HCT116 (cell line): ENCODE measurements around the gene CASP10. TPM values are rescaled to one million over a fixed set of nuclear protein-coding genes. Genes with fewer than 3 reads are reported as not detected.

Experiments used
- ATAC-seq: fragments of 200-7000 bp; cut with Tn5 transposase; 2 replicates; pipeline ENCODE4 v1.9.1; 2020; ENCODE audit warnings: mild to moderate bottlenecking, moderate library complexity
- BruUV-seq: library from RNA; stranded (reverse); fragments of 400-500 nt; replicated peaks from 2 replicates; lab custom pipeline; 2021; lab: Mats Ljungman, UMichigan
- CTCF ChIA-PET: fragments of 300-600 bp; sonication (Branson Sonifier 250); formaldehyde crosslinking; loops from one replicate; lab custom pipeline; 2021; ENCODE audit warnings: antibody characterized with exemption; lab: Charles Lee
- POLR2A ChIA-PET: fragments of 300-600, 350-600 bp; sonication (Branson Sonifier 250); formaldehyde crosslinking; loops from one replicate; lab custom pipeline; 2021; ENCODE audit warnings: antibody characterized with exemption; lab: Charles Lee
- RAD21 ChIA-PET, 2 experiments: fragments of 300-600 bp; sonication (Branson Sonifier 250); formaldehyde crosslinking; loops; one replicate each; lab custom pipeline; 2023; ENCODE audit warnings: low total read pairs in 2 of 2; ENCODE audit not compliant: uncharacterized antibody in 2 of 2, unreplicated experiment in 2 of 2, low non-redundant PET in 1 of 2; lab: Charles Lee
- DNase-seq: peaks from one replicate; pipeline ENCODE4 v3.0.0-alpha.2; 2010; ENCODE audit warnings: low read depth, low spot score
- H2AFZ ChIP-seq: fragments of 200-600 bp; shearing (Covaris generic), sonication (generic); 2 replicates; pipeline ENCODE4 v1.6.1; 2017; ENCODE audit warnings: low read depth, mixed run types, mixed read lengths, antibody characterized with exemption, low read length; ENCODE audit not compliant: poor library complexity, severe bottlenecking
- H3K27ac ChIP-seq: 2 replicates; pipeline ENCODE4 v1.5.1; 2012; ENCODE audit warnings: low read depth, low read length
- H3K27me3 ChIP-seq: fragments of 200-600 bp; sonication (generic); 2 replicates; pipeline ENCODE4 v1.6.1; 2016; ENCODE audit warnings: mixed run types, low read length, mixed read lengths; ENCODE audit not compliant: insufficient read depth
- H3K36me3 ChIP-seq, 2 experiments: fragments of 200-500 bp in 1 of 2; fragments of 200-600 bp in 1 of 2; sonication (Bioruptor generic) in 1 of 2; sonication (generic) in 1 of 2; 2 replicates each; pipeline versions ENCODE4 v1.5.1 to v1.6.1; 2014 to 2016; ENCODE audit warnings: low read length in 2 of 2, inconsistent platforms in 1 of 2, mixed read lengths in 1 of 2, mixed run types in 1 of 2; ENCODE audit not compliant: insufficient read depth in 2 of 2, control insufficient read depth in 1 of 2
- H3K4me1 ChIP-seq, 2 experiments: fragments of 200-600 bp in 1 of 2; sonication (generic) in 1 of 2; 2 replicates each; pipeline versions ENCODE4 v1.5.1 to v1.6.1; 2012 to 2017; ENCODE audit warnings: low read length in 2 of 2, inconsistent platforms in 1 of 2, mild to moderate bottlenecking in 1 of 2, mixed read lengths in 1 of 2, mixed run types in 1 of 2, moderate library complexity in 1 of 2; ENCODE audit not compliant: insufficient read depth in 2 of 2, control insufficient read depth in 1 of 2
- H3K4me2 ChIP-seq: fragments of 200-600 bp; sonication (generic); 2 replicates; pipeline ENCODE4 v1.6.1; 2017; ENCODE audit warnings: mixed run types, low read length, mixed read lengths
- H3K4me3 ChIP-seq, 2 experiments: fragments of 200-600 bp in 1 of 2; sonication (generic) in 1 of 2; replicated peaks in 1 of 2; 2 replicates each; pipeline ENCODE4 v1.5.1; 2011 to 2016; ENCODE audit warnings: low read length in 2 of 2, control low read depth in 1 of 2, low read depth in 1 of 2, mild to moderate bottlenecking in 1 of 2, mixed read lengths in 1 of 2, mixed run types in 1 of 2
- H3K79me2 ChIP-seq: fragments of 200-600 bp; sonication (generic); 2 replicates; pipeline ENCODE4 v1.6.1; 2017; ENCODE audit warnings: mild to moderate bottlenecking, mixed run types, low read length, moderate library complexity, mixed read lengths; ENCODE audit not compliant: insufficient read depth
- H3K9ac ChIP-seq: fragments of 200-600 bp; sonication (generic); 2 replicates; pipeline ENCODE4 v1.6.1; 2016; ENCODE audit warnings: low read length, mixed read lengths
- H3K9me2 ChIP-seq: fragments of 200-600 bp; sonication (generic), shearing (Covaris generic); 2 replicates; pipeline ENCODE4 v1.6.1; 2017; ENCODE audit warnings: mixed run types, mild to moderate bottlenecking, moderate library complexity; ENCODE audit not compliant: insufficient read depth
- H3K9me3 ChIP-seq, 2 experiments: fragments of 200-500 bp in 1 of 2; fragments of 200-600 bp in 1 of 2; sonication (Bioruptor generic) in 1 of 2; sonication (generic) in 1 of 2; 2 replicates each; pipeline ENCODE4 v1.6.1; 2014 to 2017; ENCODE audit warnings: low read length in 2 of 2, mixed read lengths in 2 of 2, inconsistent platforms in 1 of 2, low read depth in 1 of 2, mild to moderate bottlenecking in 1 of 2, mixed run types in 1 of 2, moderate library complexity in 1 of 2; ENCODE audit not compliant: control insufficient read depth in 1 of 2, insufficient read depth in 1 of 2
- H4K20me1 ChIP-seq: fragments of 200-600 bp; sonication (generic), shearing (Covaris generic); 2 replicates; pipeline ENCODE4 v1.6.1; 2017; ENCODE audit warnings: mixed run types, mild to moderate bottlenecking, moderate library complexity; ENCODE audit not compliant: insufficient read depth
- CBX3 ChIP-seq: IDR thresholded peaks from 2 replicates; pipeline ENCODE4 v1.6.1; 2012; ENCODE audit warnings: low read depth
- CEBPB ChIP-seq: IDR thresholded peaks from 2 replicates; pipeline ENCODE4 v1.6.1; 2012; ENCODE audit warnings: low read depth
- EGR1 ChIP-seq: IDR thresholded peaks from 2 replicates; pipeline ENCODE4 v1.6.1; 2012; ENCODE audit warnings: low read depth
- ELF1 ChIP-seq: IDR thresholded peaks from 2 replicates; pipeline ENCODE4 v1.6.1; 2012; ENCODE audit warnings: low read depth, borderline replicate concordance
- EZH2 ChIP-seq: fragments of 200-600 bp; sonication (generic); IDR thresholded peaks from 2 replicates; pipeline ENCODE4 v1.6.1; 2017; ENCODE audit warnings: antibody characterized with exemption, mixed run types
- EZH2phosphoT487 ChIP-seq: fragments of 200-600 bp; IDR thresholded peaks from 2 replicates; pipeline ENCODE4 v1.6.1; 2018; ENCODE audit warnings: antibody characterized with exemption, borderline replicate concordance
- FOSL1 ChIP-seq: IDR thresholded peaks from 2 replicates; pipeline ENCODE4 v1.6.1; 2012; ENCODE audit warnings: low read depth
- JUND ChIP-seq: IDR thresholded peaks from 2 replicates; pipeline ENCODE4 v1.6.1; 2012
- POLR2AphosphoS5 ChIP-seq: IDR thresholded peaks from 2 replicates; pipeline ENCODE4 v1.6.1; 2011; ENCODE audit warnings: mild to moderate bottlenecking, low read depth, low read length, moderate library complexity
- RAD21 ChIP-seq: IDR thresholded peaks from 2 replicates; pipeline ENCODE4 v1.6.1; 2012; ENCODE audit warnings: low read depth, mild to moderate bottlenecking
- SIN3A ChIP-seq: IDR thresholded peaks from 2 replicates; pipeline ENCODE4 v1.6.1; 2012; ENCODE audit warnings: low read depth
- SP1 ChIP-seq: IDR thresholded peaks from 2 replicates; pipeline ENCODE4 v1.6.1; 2012; ENCODE audit warnings: low read depth
- SRF ChIP-seq: IDR thresholded peaks from 2 replicates; pipeline ENCODE4 v1.6.1; 2012; ENCODE audit warnings: low read depth
- TCF7L2 ChIP-seq: IDR thresholded peaks from 2 replicates; pipeline ENCODE4 v1.7.0; 2011; ENCODE audit warnings: borderline replicate concordance, inconsistent platforms; ENCODE audit not compliant: insufficient read depth, insufficient read length; ENCODE audit errors: extremely low read depth
- YY1 ChIP-seq: IDR thresholded peaks from 2 replicates; pipeline ENCODE4 v1.6.1; 2011; ENCODE audit warnings: low read length, low read depth, moderate library complexity, mild to moderate bottlenecking; ENCODE audit not compliant: insufficient replicate concordance; ENCODE audit errors: extremely low read depth
- ZBTB33 ChIP-seq: IDR thresholded peaks from 2 replicates; pipeline ENCODE4 v1.6.1; 2011; ENCODE audit warnings: mild to moderate bottlenecking, low read length, moderate library complexity; ENCODE audit not compliant: insufficient replicate concordance; ENCODE audit errors: extremely low read depth
- intact Hi-C: fragments of 100-400 bp; cut with micrococcal nuclease; formaldehyde crosslinking; loops from 2 replicates; pipeline ENCODE4 v1.10.0; 2022
- total RNA-seq: library from RNA; stranded (reverse); gene quantifications from one replicate; pipeline ENCODE4 v1.2.1, GENCODE V29; 2021; ENCODE audit not compliant: unreplicated experiment
- TF ChIP-seq, protein P1 (sequence below): IDR thresholded peaks from 2 replicates; pipeline ENCODE4 v1.6.1; 2012
- TF ChIP-seq, protein P2 (sequence below): IDR thresholded peaks from 2 replicates; pipeline ENCODE4 v1.6.1; 2012; ENCODE audit warnings: low read depth
- TF ChIP-seq, protein P3 (sequence below), 3 experiments: fragments of 200-600 bp in 1 of 3; sonication (generic) in 1 of 3; IDR thresholded peaks in 2 of 3; conservative IDR thresholded peaks in 1 of 3; 2 replicates each; pipeline ENCODE4 v1.5.1; 2012 to 2017; ENCODE audit warnings: low read depth in 2 of 3, low read length in 2 of 3, antibody characterized with exemption in 1 of 3, borderline replicate concordance in 1 of 3, control low read depth in 1 of 3, mild to moderate bottlenecking in 1 of 3, mixed read lengths in 1 of 3, mixed run types in 1 of 3, moderate library complexity in 1 of 3; ENCODE audit not compliant: insufficient read depth in 1 of 3
- TF ChIP-seq, protein P4 (sequence below): IDR thresholded peaks from 2 replicates; pipeline ENCODE4 v1.6.1; 2012

The CASP10 gene
- total RNA-seq, 1 experiment from 2014 or later = 2.6 TPM

DNA sequence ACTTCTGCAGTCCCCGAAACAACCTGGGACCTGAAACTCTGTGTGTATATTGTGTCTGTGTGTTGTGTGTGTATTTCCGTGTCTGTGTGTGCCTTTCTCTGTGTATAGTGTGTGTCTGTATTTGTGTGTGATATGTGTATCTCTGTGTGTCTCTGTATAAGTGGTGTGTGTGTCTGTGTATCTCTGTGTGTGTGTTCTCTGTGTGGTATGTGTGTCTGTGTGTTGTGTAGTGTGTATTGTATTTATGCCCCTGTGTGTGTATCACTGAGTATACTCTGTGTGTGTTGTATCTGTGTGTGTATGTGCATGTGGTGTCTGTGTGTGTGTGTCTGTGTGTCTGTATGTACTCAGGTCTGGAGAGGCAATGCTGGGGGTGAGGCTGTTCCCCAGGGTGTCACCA, 89.0 kb downstream of the CASP10 start:
- ChIA-PET CTCF (no interaction called here), RAD21 (no interaction called here)
- no TSS peak for BruUV-seq

More for the DNA sequence above, 89.0 kb downstream of the CASP10 start:
- Histone ChIP-seq H3K9me2 (no peaks in the 10 kb centered on the region), H3K4me3 (no peak overlapping the region), H3K27me3 (no peaks in the 10 kb centered on the region), H3K9ac (no peak overlapping the region), H3K4me1 (no peaks in the 10 kb centered on the region), H4K20me1 (no peaks in the 10 kb centered on the region), H3K36me3 (peaks cover 9 to 13% of the 10 kb centered on the region in 2 experiments; a peak in 2 of 4 replicates), H3K9me3 (no peaks in the 10 kb centered on the region), H3K4me2 (no peak overlapping the region), H2AFZ (no peak overlapping the region), H3K79me2 (no peaks in the 10 kb centered on the region; the same call in 1 of the 2 replicates), H3K27ac (no peak overlapping the region)
- intact Hi-C loops = no loop called here
- TF ChIP-seq, protein P1, sequence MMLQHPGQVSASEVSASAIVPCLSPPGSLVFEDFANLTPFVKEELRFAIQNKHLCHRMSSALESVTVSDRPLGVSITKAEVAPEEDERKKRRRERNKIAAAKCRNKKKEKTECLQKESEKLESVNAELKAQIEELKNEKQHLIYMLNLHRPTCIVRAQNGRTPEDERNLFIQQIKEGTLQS = no peak
- TF ChIP-seq, protein P2, sequence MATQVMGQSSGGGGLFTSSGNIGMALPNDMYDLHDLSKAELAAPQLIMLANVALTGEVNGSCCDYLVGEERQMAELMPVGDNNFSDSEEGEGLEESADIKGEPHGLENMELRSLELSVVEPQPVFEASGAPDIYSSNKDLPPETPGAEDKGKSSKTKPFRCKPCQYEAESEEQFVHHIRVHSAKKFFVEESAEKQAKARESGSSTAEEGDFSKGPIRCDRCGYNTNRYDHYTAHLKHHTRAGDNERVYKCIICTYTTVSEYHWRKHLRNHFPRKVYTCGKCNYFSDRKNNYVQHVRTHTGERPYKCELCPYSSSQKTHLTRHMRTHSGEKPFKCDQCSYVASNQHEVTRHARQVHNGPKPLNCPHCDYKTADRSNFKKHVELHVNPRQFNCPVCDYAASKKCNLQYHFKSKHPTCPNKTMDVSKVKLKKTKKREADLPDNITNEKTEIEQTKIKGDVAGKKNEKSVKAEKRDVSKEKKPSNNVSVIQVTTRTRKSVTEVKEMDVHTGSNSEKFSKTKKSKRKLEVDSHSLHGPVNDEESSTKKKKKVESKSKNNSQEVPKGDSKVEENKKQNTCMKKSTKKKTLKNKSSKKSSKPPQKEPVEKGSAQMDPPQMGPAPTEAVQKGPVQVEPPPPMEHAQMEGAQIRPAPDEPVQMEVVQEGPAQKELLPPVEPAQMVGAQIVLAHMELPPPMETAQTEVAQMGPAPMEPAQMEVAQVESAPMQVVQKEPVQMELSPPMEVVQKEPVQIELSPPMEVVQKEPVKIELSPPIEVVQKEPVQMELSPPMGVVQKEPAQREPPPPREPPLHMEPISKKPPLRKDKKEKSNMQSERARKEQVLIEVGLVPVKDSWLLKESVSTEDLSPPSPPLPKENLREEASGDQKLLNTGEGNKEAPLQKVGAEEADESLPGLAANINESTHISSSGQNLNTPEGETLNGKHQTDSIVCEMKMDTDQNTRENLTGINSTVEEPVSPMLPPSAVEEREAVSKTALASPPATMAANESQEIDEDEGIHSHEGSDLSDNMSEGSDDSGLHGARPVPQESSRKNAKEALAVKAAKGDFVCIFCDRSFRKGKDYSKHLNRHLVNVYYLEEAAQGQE = no peak
- TF ChIP-seq CEBPB = no peak
- TF ChIP-seq, protein P3, sequence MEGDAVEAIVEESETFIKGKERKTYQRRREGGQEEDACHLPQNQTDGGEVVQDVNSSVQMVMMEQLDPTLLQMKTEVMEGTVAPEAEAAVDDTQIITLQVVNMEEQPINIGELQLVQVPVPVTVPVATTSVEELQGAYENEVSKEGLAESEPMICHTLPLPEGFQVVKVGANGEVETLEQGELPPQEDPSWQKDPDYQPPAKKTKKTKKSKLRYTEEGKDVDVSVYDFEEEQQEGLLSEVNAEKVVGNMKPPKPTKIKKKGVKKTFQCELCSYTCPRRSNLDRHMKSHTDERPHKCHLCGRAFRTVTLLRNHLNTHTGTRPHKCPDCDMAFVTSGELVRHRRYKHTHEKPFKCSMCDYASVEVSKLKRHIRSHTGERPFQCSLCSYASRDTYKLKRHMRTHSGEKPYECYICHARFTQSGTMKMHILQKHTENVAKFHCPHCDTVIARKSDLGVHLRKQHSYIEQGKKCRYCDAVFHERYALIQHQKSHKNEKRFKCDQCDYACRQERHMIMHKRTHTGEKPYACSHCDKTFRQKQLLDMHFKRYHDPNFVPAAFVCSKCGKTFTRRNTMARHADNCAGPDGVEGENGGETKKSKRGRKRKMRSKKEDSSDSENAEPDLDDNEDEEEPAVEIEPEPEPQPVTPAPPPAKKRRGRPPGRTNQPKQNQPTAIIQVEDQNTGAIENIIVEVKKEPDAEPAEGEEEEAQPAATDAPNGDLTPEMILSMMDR (IDR thresholded peaks at IDR 0.05 in 2 of 3, conservative IDR thresholded peaks at IDR 0.05 in 1 of 3; ENCODE audit: borderline replicate concordance in 1 of 3, insufficient read depth in 1 of 3, low read depth in 2 of 3, low read length in 2 of 3) = no peak
- no peak for TF ChIP-seq RAD21
- TF ChIP-seq, protein P4, sequence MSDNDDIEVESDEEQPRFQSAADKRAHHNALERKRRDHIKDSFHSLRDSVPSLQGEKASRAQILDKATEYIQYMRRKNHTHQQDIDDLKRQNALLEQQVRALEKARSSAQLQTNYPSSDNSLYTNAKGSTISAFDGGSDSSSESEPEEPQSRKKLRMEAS = no peak
- no peak for TF ChIP-seq FOSL1
- TF ChIP-seq EZH2 = no peak
- no peak for TF ChIP-seq TCF7L2
- TF ChIP-seq POLR2AphosphoS5 = no peak
- no peak for TF ChIP-seq EGR1
- no peak for TF ChIP-seq YY1
- no peak for TF ChIP-seq SRF
- no peak for TF ChIP-seq ELF1
- TF ChIP-seq EZH2phosphoT487 = no peak
- no peak for TF ChIP-seq CBX3
- no peak for TF ChIP-seq SP1
- no peak for TF ChIP-seq SIN3A
- no peak for TF ChIP-seq ZBTB33
- no peak for TF ChIP-seq JUND
- ATAC-seq = no peak
- POLR2A ChIA-PET = no interaction called here
- DNase-seq = no peak
